ENCODE results near the gene SPC24.
"Not testable (repeated sequence)": the region's sequence is repeated elsewhere in the genome, so short reads cannot be mapped to it uniquely, and the experiment has no call there.

SPC24 gene

GRCh38 chr19:11108746-11109145 lies 46.8 kb downstream of the SPC24 start:
- intact Hi-C loops (cut with DNase I), result no loop called here
- no peak for DNase-seq

- no peak for DNase-seq
- intact Hi-C loops (cut with DNase I), result no loop called here
Measured at GRCh38 chr19:11106477-11106876, 49.1 kb downstream of the SPC24 start.

- no peak for DNase-seq
- intact Hi-C loops (cut with DNase I), result no loop called here
Measured at GRCh38 chr19:11105014-11105636, 50.5 kb downstream of the SPC24 start.

- DNase-seq; intact Hi-C loops (cut with DNase I): not testable (repeated sequence)
Measured at GRCh38 chr19:11103667-11104066, 51.9 kb downstream of the SPC24 start.

- peak in 1 of 42 donors; percentile 16 for DNase-seq
- intact Hi-C loops (cut with DNase I), result no loop called here
Measured at GRCh38 chr19:11102944-11103343, 52.6 kb downstream of the SPC24 start.

- DNase-seq, result no peak
- intact Hi-C loops (cut with DNase I), result no loop called here
Measured at GRCh38 chr19:11101057-11101456, 54.5 kb downstream of the SPC24 start.

- DNase-seq, result no peak
- intact Hi-C loops (cut with DNase I), result no loop called here
Measured at GRCh38 chr19:11100049-11100448, 55.5 kb downstream of the SPC24 start.

- intact Hi-C loops (cut with DNase I), result no loop called here
- DNase-seq, result no peak
Measured at GRCh38 chr19:11098861-11099260, 56.7 kb downstream of the SPC24 start.

GRCh38 chr19:11098327-11098726 lies 57.3 kb downstream of the SPC24 start:
- intact Hi-C loops (cut with DNase I), result no loop called here
- no peak for DNase-seq

GRCh38 chr19:11097367-11097766 lies 58.2 kb downstream of the SPC24 start:
- intact Hi-C loops (cut with DNase I), result not testable (repeated sequence)

GRCh38 chr19:11096210-11096841 lies 59.3 kb downstream of the SPC24 start:
- intact Hi-C loops (cut with DNase I), result no loop called here

More at GRCh38 chr19:11097367-11097766, 58.2 kb downstream of the SPC24 start:
- DNase-seq, result not testable (repeated sequence)

More at GRCh38 chr19:11096210-11096841, 59.3 kb downstream of the SPC24 start:
- peak in 3 of 42 donors; percentile 8 to 41 (median 22) for DNase-seq

Measured in head of caudate nucleus (tissue), 42 donors.